ENCODE results near the gene EVX2. TPM values are rescaled to one million over a fixed set of nuclear protein-coding genes. Genes with fewer than 3 reads are reported as not detected.

The EVX2 gene
- total RNA-seq, 1 donor, result not detected

DNA sequence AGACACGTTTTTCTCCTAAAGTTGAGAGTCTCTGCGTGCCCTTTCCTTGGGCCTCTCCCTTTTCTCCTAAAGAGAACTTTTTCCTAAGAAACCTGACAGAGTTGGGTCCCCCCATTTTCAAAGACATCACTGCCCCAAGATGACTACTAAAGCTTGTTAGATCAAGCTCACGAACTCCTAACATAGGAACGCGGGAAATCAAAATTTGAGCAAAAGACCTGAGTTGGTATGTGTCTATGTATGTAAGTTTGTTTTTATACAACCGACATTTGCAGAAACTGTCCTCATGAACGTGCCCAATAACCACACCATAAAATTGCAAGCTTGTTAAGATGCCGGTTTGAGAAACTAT is 10.1 kb upstream of the EVX2 start:
- H4K20me1 ChIP-seq (ENCODE audit: insufficient read depth, low read length), result no peaks in the 10 kb centered on the region
- H3K36me3 ChIP-seq (ENCODE audit: insufficient read depth, low read length), result no peaks in the 10 kb centered on the region
- no peak overlapping the region for H3K4me2 ChIP-seq (ENCODE audit: insufficient read depth, low read length)
- no peak overlapping the region for H3K27ac ChIP-seq (ENCODE audit: low read depth, low read length)
- no peaks in the 10 kb centered on the region for H3K9me3 ChIP-seq (ENCODE audit: low read depth, low read length)
- DNase-seq (ENCODE audit: insufficient read length, low spot score, missing footprints), result no peak
- H3K79me2 ChIP-seq (ENCODE audit: insufficient read depth, low read length), result no peaks in the 10 kb centered on the region
- peaks cover 9% of the 10 kb centered on the region for H3K4me1 ChIP-seq (ENCODE audit: insufficient read depth, low read length)
- no peak overlapping the region for H2AFZ ChIP-seq (ENCODE audit: low read length)
- H3K4me3 ChIP-seq (ENCODE audit: insufficient read depth, low read length), result no peak overlapping the region
- H3K27me3 ChIP-seq (ENCODE audit: insufficient read depth, low read length), result peaks cover 97% of the 10 kb centered on the region
- TF ChIP-seq, protein P1, sequence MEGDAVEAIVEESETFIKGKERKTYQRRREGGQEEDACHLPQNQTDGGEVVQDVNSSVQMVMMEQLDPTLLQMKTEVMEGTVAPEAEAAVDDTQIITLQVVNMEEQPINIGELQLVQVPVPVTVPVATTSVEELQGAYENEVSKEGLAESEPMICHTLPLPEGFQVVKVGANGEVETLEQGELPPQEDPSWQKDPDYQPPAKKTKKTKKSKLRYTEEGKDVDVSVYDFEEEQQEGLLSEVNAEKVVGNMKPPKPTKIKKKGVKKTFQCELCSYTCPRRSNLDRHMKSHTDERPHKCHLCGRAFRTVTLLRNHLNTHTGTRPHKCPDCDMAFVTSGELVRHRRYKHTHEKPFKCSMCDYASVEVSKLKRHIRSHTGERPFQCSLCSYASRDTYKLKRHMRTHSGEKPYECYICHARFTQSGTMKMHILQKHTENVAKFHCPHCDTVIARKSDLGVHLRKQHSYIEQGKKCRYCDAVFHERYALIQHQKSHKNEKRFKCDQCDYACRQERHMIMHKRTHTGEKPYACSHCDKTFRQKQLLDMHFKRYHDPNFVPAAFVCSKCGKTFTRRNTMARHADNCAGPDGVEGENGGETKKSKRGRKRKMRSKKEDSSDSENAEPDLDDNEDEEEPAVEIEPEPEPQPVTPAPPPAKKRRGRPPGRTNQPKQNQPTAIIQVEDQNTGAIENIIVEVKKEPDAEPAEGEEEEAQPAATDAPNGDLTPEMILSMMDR (IDR thresholded peaks at IDR 0.05; ENCODE audit: extremely low read depth, low read depth, low read length), result no peak

DNA sequence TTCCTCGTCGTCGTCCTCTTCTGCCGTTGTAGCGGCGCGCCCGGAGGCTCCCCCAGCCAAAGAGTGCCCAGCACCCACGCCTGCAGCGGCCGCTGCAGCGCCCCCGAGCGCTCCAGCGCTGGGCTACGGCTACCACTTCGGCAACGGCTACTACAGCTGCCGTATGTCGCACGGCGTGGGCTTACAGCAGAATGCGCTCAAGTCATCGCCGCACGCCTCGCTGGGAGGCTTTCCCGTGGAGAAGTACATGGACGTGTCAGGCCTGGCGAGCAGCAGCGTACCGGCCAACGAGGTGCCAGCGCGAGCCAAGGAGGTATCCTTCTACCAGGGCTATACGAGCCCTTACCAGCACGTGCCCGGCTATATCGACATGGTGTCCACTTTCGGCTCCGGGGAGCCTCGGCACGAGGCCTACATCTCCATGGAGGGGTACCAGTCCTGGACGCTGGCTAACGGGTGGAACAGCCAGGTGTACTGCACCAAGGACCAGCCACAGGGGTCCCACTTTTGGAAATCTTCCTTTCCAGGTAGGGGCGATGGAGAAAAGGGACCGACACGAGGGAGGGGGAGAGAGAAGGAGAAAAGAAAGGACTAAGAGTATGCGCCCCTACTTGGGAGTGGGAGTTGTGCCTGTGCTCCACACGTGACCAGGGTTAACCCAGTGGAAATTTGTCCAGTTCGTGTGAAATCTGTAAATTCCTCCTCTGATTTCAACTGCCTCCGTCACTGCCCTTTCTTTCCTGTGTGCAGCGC is 9.6 kb upstream of the EVX2 start:
- Histone ChIP-seq H3K27me3 (ENCODE audit: insufficient read depth, low read length) (peaks cover 97% of the 10 kb centered on the region), H3K27ac (ENCODE audit: low read depth, low read length) (no peak overlapping the region), H3K4me1 (ENCODE audit: insufficient read depth, low read length) (peaks cover 9% of the 10 kb centered on the region), H3K4me3 (ENCODE audit: insufficient read depth, low read length) (peak overlapping the region; percentile 29), H3K79me2 (ENCODE audit: insufficient read depth, low read length) (no peaks in the 10 kb centered on the region), H3K36me3 (ENCODE audit: insufficient read depth, low read length) (no peaks in the 10 kb centered on the region), H3K9me3 (ENCODE audit: low read depth, low read length) (no peaks in the 10 kb centered on the region), H3K4me2 (ENCODE audit: insufficient read depth, low read length) (peak overlapping the region; percentile 45), H4K20me1 (ENCODE audit: insufficient read depth, low read length) (no peaks in the 10 kb centered on the region), H2AFZ (ENCODE audit: low read length) (peak overlapping the region; percentile 50)
- no peak for DNase-seq (ENCODE audit: insufficient read length, low spot score, missing footprints)
- TF ChIP-seq, protein P1 (IDR thresholded peaks at IDR 0.05; ENCODE audit: extremely low read depth, low read depth, low read length), result no peak

DNA sequence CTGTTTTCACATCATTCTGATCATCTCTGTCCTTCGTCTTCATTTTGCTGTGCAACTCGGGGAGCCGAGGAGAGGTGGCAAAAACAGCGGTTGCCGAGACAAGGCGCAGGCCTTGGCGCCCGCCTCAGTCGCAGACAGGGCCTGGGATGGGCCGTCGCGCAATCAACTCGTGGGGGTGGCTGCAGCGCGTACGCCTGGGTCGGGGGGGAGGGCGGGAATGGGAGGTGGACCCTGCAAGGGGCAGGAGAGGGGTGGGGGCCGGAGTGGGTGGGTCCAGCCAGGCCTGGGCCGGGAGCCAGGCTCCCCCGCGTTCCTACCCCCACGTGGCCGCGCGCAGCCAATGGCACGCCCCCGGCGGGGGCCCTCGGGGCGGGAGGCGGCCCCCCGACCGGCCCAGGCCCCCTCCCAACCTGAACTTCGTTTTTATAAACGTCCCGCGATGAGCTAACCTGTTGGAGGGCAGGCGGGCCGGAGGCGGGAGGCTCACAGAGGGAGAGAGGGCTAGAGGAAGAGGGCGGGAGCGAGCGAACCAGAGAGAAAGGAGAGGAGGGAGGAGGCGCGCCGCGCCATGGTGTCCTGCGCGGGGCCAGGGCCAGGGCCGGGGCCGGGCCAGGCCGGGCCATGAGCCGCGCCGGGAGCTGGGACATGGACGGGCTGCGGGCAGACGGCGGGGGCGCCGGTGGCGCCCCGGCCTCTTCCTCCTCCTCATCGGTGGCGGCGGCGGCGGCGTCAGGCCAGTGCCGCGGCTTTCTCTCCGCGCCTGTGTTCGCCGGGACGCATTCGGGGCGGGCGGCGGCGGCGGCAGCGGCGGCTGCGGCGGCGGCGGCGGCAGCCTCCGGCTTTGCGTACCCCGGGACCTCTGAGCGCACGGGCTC is 8.7 kb upstream of the EVX2 start, which contains the start of gene HOXD13:
HOXD13 (plus strand) TSS at position 452 of the 875 bp plus-strand sequence; CDS start at position 622, 170 bp downstream.
- Histone ChIP-seq H3K4me3 (ENCODE audit: insufficient read depth, low read length) (peak within 1 kb of the TSS; percentile 29), H3K27me3 (ENCODE audit: insufficient read depth, low read length) (peaks cover 97% of the 10 kb centered on the region), H3K27ac (ENCODE audit: low read depth, low read length) (no peak within 1 kb of the TSS), H3K36me3 (ENCODE audit: insufficient read depth, low read length) (no peaks in the 10 kb centered on the region), H3K4me2 (ENCODE audit: insufficient read depth, low read length) (peak within 1 kb of the TSS; percentile 45), H3K4me1 (ENCODE audit: insufficient read depth, low read length) (peaks cover 4% of the 10 kb centered on the region), H3K79me2 (ENCODE audit: insufficient read depth, low read length) (no peaks in the 10 kb centered on the region), H2AFZ (ENCODE audit: low read length) (peak within 1 kb of the TSS; percentile 50), H3K9me3 (ENCODE audit: low read depth, low read length) (no peaks in the 10 kb centered on the region), H4K20me1 (ENCODE audit: insufficient read depth, low read length) (no peaks in the 10 kb centered on the region)
- TF ChIP-seq, protein P1 (IDR thresholded peaks at IDR 0.05; ENCODE audit: extremely low read depth, low read depth, low read length), result no peak
- DNase-seq (ENCODE audit: insufficient read length, low spot score, missing footprints), result no peak

Measured in osteoblast (primary cell).